ENCODE results near the gene ZBTB5. TPM values are rescaled to one million over a fixed set of nuclear protein-coding genes. Genes with fewer than 3 reads are reported as not detected.
"Not testable (repeated sequence)": the region's sequence is repeated elsewhere in the genome, so short reads cannot be mapped to it uniquely, and the experiment has no call there.

The ZBTB5 gene
- total RNA-seq, 1 experiment from 2014 or later = 26.1 TPM

DNA sequence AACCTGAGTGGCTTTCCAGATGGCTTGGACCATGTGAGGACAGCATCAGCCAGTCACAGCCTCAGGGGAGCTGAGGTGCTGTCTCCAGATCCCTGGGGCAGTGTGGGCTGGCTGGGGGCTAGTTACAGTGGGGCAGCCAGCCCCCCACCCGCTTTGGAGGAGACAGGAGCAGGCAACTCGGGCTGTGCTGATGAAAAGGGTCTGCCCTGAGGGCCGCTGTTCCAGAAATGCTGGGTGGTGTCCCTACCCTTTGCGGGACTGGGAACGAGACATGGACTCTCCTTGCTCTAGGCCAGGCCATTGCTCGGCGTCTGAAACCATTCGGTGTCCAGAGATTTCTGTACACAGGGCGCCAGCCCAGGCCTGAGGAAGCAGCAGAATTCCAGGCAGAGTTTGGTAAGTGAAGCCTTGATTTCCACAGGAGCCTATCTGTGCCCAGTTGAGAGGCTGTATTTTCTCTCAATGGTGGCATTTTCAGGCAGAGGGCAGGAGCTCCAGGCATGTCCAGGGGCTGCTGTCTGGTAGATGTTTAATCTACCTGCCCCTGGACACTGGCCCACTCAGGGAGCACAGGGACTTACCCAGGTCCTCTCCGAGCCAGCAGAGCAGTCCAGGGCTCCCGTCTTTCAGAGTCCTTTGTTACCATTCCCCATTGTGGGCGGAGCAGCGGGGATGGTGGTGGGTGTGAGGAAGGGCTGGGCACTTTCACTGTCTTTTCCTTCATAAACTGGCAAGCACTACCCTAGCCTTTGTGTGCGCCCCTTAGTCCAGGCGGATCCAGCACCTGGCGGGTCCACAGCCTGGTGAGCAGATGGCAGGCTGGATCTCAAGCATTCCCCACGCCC is 35.6 kb downstream of the ZBTB5 start:
- H3K36me3 ChIP-seq = peaks cover 28% of the 10 kb centered on the region
- H3K27ac ChIP-seq = no peak overlapping the region
- H3K27me3 ChIP-seq = no peaks in the 10 kb centered on the region
- H3K4me1 ChIP-seq = no peaks in the 10 kb centered on the region
- no peak overlapping the region for H3K4me3 ChIP-seq
- H3K9me3 ChIP-seq (replicated peaks) = no peaks in the 10 kb centered on the region
- DNase-seq = no peak

DNA sequence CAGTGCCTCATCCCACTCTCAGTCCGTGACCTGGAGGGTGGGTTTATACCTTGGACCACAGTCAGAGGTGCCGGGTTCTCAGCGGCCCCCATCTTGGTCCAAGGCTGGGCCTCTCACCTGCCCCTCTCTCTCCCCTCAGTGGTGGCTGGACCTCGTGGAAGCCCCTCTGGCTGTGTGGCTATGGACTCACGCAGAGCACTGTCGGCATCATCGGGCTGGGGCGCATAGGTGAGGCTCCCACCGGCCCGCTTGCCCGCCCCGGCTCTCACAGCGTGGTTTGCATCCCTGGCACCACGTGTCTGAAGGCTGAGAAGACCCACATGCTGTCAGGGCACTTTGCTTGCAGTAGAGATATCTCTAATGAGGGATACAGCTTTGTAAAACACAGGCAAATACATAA is 36.9 kb downstream of the ZBTB5 start:
- no peak for DNase-seq
- no peak overlapping the region for H3K4me3 ChIP-seq
- no peaks in the 10 kb centered on the region for H3K27me3 ChIP-seq
- no peaks in the 10 kb centered on the region for H3K4me1 ChIP-seq
- H3K27ac ChIP-seq = no peak overlapping the region
- no peaks in the 10 kb centered on the region for H3K9me3 ChIP-seq (replicated peaks)
- peaks cover 22% of the 10 kb centered on the region for H3K36me3 ChIP-seq

DNA sequence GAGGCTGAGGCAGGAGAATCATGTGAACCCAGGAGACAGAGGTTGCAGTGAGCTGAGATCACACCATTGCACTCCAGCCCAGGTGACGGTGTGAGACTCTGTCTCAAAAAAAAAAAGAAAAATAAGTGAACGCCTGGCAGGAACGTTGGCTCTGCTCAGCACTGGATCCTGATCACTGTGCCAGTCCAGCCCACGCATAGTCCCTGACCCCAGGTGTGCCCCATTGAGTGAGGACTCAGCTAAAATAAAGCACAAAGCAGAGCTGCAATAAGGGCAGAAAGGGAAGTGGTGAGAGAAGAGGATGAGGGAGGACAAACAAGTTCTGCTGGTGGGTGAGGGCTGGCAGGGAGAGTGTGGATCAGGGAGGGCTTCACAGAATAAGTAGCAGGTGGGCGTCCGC is 38.4 kb downstream of the ZBTB5 start:
- no peak for DNase-seq
- Histone ChIP-seq H3K4me1 (no peaks in the 10 kb centered on the region), H3K36me3 (peaks cover 22% of the 10 kb centered on the region), H3K9me3 (replicated peaks) (no peaks in the 10 kb centered on the region), H3K4me3 (no peak overlapping the region), H3K27me3 (no peaks in the 10 kb centered on the region), H3K27ac (no peak overlapping the region)

DNA sequence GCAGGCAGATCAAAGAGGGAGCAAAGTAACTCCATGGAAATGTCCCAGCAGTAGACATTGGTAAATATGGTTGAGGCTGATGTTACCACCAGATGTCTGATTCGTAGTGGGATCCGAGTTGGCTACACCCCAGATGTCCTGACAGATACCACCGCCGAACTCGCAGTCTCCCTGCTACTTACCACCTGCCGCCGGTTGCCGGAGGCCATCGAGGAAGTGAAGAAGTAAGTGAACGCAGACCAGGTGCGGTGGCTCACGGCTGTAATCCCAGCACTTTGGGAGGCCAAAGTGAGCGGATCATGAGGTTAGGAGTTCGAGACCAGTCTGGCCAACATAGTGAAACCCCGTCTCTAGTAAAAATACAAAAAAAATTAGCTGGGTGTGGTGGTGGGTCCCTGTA is 38.8 kb downstream of the ZBTB5 start:
- H3K27me3 ChIP-seq; H3K9me3 ChIP-seq (replicated peaks); H3K27ac ChIP-seq; DNase-seq; H3K4me1 ChIP-seq; H3K4me3 ChIP-seq: not testable (repeated sequence)
- H3K36me3 ChIP-seq = peaks cover 22% of the 10 kb centered on the region

DNA sequence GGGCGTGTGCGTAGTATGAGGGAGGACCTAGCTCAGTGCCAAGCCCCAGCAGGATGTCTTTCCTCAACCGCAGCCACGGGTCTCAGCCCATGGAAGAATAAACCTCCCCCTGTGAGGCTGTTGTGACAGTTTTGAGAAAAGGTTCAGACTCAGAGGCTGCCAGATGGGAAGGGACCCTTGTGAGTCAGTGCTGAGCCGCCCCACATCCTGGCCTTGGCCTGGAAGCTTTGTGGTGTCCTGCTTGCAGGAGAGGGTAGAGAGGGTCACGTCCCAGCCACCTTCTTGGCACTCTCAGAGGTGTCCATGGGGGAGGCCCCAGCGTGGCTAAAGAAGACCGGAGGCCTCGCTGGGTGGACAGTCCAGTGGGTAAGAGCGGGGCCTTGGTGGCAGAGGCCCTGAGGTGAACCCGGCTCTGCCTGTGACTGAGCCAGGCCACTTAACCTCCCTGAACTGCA is 39.9 kb downstream of the ZBTB5 start:
- H3K4me3 ChIP-seq = no peak overlapping the region
- peaks cover 22% of the 10 kb centered on the region for H3K36me3 ChIP-seq
- no peak for DNase-seq
- H3K4me1 ChIP-seq = no peaks in the 10 kb centered on the region
- no peaks in the 10 kb centered on the region for H3K9me3 ChIP-seq (replicated peaks)
- H3K27me3 ChIP-seq = no peaks in the 10 kb centered on the region
- H3K27ac ChIP-seq = no peak overlapping the region

DNA sequence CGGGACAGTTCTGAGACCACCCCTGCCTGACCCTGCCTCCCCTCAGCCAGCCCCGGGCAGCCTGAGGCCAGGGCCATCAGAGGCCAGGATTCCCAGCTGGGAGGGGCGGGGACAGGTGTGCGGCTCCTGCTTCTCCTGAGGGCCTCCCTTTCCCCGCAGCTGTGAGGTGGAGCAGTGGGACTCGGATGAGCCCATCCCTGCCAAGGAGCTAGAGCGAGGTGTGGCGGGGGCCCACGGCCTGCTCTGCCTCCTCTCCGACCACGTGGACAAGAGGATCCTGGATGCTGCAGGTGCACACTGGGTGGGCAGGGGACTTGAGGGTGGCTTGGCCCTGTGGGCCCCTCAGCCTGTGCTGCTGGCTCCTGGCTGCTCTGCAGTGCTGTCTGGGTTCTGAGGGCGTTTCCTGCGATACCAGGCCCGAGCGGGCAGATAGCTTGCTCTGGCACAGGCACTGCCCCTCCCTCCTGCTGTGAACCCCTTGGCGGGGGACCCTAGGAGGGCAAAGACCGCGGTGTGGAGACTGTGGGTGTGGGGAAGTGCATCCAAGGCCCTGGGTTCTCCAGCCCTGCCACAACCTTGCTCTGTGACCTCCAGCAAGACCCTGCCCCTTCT is 40.5 kb downstream of the ZBTB5 start:
- peaks cover 22% of the 10 kb centered on the region for H3K36me3 ChIP-seq
- no peak overlapping the region for H3K4me3 ChIP-seq

DNA sequence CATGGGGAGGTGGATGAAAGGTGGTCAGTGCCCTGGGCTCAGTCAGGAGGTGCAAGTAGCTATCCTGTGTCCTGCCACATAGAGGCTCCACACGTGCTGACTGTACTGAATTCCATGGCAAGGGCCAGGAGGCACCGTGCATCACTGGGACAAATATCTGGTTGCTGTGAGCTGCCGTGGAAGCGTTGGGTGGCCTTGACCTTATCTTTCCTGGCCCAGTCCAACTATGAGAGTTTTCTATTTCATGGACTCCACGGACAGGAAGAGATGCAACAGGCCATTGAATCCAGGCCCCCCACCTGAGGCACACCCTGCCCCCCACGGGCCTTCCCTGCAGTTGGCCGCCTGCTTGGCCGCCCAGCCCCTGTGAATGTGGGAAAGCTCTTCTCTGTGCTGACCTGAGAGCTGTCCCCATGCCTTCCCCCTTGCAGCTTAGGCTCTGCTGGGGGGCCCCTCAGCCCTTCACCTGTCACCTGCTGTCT is 41.0 kb downstream of the ZBTB5 start:
- Histone ChIP-seq H3K4me1 (no peaks in the 10 kb centered on the region), H3K27ac (no peak overlapping the region), H3K4me3 (no peak overlapping the region), H3K9me3 (replicated peaks) (no peaks in the 10 kb centered on the region), H3K36me3 (peaks cover 19% of the 10 kb centered on the region), H3K27me3 (no peaks in the 10 kb centered on the region)
- DNase-seq = no peak

More for the DNA sequence above, 40.5 kb downstream of the ZBTB5 start:
- no peaks in the 10 kb centered on the region for H3K4me1 ChIP-seq
- no peak overlapping the region for H3K27ac ChIP-seq
- no peaks in the 10 kb centered on the region for H3K27me3 ChIP-seq
- no peak for DNase-seq
- H3K9me3 ChIP-seq (replicated peaks) = no peaks in the 10 kb centered on the region

DNA sequence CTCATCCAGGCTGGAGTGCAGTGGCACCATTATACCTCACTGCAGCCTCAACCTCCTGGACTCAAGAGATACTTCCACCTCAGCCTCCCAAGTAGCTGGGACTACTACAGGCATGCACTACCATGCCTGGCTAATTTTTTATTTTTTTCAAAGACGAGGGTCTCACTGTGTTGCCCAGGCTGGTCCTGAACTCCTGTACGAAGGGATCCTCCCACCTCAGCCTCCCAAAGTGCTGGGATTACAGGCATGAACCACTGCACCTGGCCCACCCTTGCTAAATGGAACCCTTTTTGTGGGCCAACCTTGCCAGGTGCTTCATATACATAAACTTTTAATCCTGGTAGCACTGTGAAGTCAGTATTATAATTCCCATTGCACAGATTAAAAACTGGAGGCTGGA is 41.7 kb downstream of the ZBTB5 start:
- peak overlapping the region; percentile 99 for H3K4me3 ChIP-seq
- H3K27ac ChIP-seq = no peak overlapping the region
- H3K9me3 ChIP-seq (replicated peaks) = no peaks in the 10 kb centered on the region
- no peaks in the 10 kb centered on the region for H3K4me1 ChIP-seq
- no peak for DNase-seq
- H3K36me3 ChIP-seq = peaks cover 14% of the 10 kb centered on the region
- H3K27me3 ChIP-seq = no peaks in the 10 kb centered on the region

DNA sequence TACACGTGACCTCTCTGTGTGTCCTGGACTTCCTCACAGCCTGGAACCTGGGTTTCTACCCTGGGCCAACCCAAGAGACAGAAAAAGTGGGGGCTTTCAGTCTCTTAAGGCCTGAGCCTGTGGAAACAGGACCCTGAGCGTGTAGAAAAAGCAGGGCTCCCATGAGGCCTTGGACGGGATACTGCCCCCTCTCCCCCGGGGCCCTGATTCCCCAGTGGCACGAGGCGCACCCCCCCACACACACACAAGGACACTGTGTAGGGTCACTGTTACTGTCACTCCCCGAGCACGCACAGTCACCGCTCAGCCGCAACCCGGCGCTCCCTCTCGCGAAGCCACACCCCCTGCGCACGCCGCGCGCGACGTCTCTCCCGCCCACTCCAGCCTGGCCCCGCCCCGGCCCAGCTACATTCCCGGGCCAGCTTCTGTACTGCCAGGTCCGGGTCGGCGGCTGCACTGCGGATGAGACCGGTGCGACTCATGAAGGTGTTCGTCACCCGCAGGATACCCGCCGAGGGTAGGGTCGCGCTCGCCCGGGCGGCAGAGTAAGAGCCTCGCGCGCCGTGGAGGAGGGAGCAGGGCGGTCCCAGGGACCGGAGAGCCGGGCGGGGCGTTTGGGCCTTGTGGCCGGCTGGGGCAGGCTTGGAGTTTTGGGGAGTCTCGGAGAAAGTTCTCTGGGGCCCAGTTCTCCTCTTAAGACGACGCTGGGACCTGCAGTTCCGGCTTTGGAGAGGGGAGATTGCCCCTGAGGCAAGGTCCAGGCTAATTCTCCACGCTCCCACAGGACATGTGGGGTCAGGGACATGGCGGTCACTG is 42.8 kb downstream of the ZBTB5 start, which contains the start of gene GRHPR:
Gene GRHPR (plus strand): TSS at position 408 of the 816 bp plus-strand sequence. CDS start 55 bp downstream, at position 463.
- Histone ChIP-seq H3K27me3 (no peaks in the 10 kb centered on the region), H3K9me3 (replicated peaks) (no peaks in the 10 kb centered on the region), H3K4me3 (peak within 1 kb of the TSS; percentile 99), H3K4me1 (no peaks in the 10 kb centered on the region), H3K36me3 (peaks cover 11% of the 10 kb centered on the region), H3K27ac (peak within 1 kb of the TSS; percentile 87)
- peak; percentile 85 to 86 for DNase-seq

DNA sequence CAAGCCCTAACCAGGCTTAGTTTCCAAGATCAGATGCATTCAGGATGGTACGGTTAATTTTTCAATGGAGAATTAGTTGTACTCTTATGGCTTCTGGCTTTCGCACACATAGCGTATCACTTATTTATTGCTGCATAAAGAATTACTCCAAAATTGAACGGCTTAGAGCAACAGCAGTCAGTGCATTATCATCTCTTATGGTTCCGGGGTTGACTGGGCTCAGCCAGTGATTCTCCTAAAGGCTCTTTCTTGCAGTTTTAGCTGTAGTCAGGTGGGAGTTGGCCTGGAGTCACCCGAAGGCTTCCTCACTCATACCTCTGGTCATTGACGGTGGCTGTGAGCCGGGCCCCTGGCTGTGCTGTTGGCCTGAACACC is 43.3 kb downstream of the ZBTB5 start:
- H3K27ac ChIP-seq = peak overlapping the region; percentile 87
- peak overlapping the region; percentile 99 for H3K4me3 ChIP-seq
- no peaks in the 10 kb centered on the region for H3K4me1 ChIP-seq
- DNase-seq = no peak
- no peaks in the 10 kb centered on the region for H3K27me3 ChIP-seq
- no peaks in the 10 kb centered on the region for H3K9me3 ChIP-seq (replicated peaks)
- H3K36me3 ChIP-seq = peaks cover 6% of the 10 kb centered on the region

DNA sequence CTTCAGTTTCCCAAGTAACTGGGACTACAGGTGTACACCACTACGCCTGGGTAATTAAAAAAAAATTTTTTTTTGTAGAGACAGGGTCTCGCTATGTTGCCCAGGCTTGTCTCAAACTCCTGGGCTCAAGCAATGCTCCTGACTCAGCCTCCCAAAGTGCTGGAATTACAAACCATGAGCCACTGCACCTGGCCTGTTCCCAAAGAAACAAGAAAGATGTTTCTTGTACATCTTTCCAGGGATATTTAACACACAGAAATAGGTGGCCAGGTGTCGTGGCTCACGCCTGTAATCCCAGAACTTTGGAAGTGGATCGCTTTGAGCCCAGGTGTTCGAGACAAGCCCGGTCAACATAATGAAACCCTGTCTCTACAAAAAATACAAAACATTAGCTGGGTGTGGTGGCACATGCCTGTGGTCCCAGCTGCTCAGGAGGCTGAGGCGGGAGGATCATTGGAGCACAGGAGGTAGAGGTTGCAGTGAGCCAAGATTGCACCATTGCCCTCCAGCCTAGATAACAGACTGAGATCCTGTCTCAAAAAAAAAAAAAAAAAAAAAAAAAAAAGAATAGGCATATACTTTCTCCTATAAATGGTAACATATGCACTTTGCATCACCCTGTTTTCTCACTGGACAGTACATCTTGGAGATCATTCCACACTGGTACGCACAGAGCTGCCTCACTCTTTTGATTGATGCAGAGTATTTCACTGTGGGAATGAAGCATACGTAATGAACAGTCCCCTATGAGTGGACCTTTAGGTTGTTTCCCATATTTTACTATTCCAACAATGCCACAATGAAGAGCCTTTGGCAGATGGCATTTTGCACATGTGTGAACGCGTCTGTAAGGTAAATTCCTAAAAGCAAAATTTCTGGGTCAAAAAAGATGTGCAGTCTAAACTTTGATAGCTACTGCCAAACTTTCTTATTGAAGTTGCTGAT is 44.7 kb downstream of the ZBTB5 start:
- DNase-seq = no peak
- H3K4me1 ChIP-seq = no peaks in the 10 kb centered on the region

DNA sequence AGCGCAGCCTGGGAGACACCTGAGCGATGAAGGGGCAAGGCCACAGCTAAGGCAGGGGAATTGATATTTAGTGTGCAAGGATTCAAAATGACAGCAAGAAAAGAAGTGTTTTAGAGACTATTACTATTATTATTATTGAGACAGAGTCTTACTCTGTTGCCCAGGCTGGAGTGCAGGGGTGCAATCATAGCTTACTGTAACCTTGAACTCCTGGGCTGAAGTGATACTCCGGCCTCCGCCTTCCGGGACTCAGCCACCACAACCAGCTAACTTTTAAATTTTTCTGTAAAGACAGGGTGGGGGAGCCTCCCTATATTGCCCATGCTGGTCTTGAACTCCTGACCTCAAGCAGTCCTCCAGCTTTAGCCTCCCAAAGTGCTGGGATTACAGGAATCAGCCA is 46.0 kb downstream of the ZBTB5 start:
- Histone ChIP-seq H3K36me3 (no peaks in the 10 kb centered on the region), H3K4me1 (no peaks in the 10 kb centered on the region), H3K27ac (no peak overlapping the region), H3K27me3 (no peaks in the 10 kb centered on the region), H3K9me3 (replicated peaks) (no peaks in the 10 kb centered on the region), H3K4me3 (no peak overlapping the region)
- no peak for DNase-seq

More for the DNA sequence above, 44.7 kb downstream of the ZBTB5 start:
- Histone ChIP-seq H3K9me3 (replicated peaks) (no peaks in the 10 kb centered on the region), H3K27ac (no peak overlapping the region), H3K36me3 (no peaks in the 10 kb centered on the region; the same call in 1 of the 2 replicates), H3K27me3 (no peaks in the 10 kb centered on the region), H3K4me3 (no peak overlapping the region)

DNA sequence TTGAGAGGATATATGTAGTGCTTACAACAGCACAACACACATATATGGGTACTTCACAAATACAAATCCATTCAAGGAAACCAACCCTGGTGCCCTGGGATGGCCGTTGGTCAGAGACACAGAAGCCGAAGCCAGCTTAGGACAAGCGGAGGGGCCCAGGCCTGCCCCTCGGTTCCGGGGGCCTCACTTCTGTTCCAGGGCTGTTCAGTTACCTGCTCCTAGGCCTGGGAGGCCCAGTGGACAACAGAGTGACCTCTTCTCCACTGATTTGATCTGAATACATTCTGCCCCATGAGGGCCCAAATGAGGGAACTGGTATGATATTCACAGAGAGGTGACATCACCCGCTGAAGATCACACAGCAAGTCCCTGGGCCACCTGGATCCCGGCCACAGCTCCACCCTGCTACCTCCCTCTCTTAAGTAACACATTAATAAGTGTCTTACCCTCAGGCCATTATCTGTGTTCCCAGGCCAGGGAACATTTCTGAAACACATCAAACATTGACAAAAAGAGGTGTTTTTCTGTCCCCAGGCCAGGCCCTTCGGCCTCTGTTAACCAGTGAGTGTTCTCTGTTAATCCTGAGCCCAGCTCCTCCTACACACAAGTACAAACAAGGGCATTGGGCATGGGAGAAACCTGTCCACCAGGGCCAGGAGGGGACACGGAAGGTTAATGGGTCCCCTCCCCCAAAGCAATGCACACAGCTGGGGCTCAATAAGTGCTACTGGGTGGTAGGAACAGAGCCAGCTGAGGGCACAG is 47.2 kb downstream of the ZBTB5 start:
- Histone ChIP-seq H3K36me3 (no peaks in the 10 kb centered on the region), H3K27ac (no peak overlapping the region), H3K4me1 (peaks cover 9% of the 10 kb centered on the region), H3K9me3 (replicated peaks) (no peaks in the 10 kb centered on the region), H3K4me3 (no peak overlapping the region), H3K27me3 (no peaks in the 10 kb centered on the region)
- no peak for DNase-seq
